Vagina (tissue), 2 donors: Measurements from ENCODE around the gene SYDE2.

Experiments
- POLR2A ChIP-seq, 2 donors: fragments of 450-650 bp; IDR thresholded peaks; one replicate each; pipeline ENCODE4 v1.6.1; 2017; ENCODE audit warnings: antibody characterized with exemption in 2 of 2, mild to moderate bottlenecking in 2 of 2, moderate library complexity in 2 of 2
- POLR2AphosphoS5 ChIP-seq, 2 donors: sonication (generic); formaldehyde crosslinking; IDR thresholded peaks; one replicate each; pipeline ENCODE4 v1.9.0; 2017; ENCODE audit warnings: antibody characterized with exemption in 2 of 2, mild to moderate bottlenecking in 2 of 2, low read depth in 1 of 2; ENCODE audit not compliant: insufficient read depth in 1 of 2

DNA sequence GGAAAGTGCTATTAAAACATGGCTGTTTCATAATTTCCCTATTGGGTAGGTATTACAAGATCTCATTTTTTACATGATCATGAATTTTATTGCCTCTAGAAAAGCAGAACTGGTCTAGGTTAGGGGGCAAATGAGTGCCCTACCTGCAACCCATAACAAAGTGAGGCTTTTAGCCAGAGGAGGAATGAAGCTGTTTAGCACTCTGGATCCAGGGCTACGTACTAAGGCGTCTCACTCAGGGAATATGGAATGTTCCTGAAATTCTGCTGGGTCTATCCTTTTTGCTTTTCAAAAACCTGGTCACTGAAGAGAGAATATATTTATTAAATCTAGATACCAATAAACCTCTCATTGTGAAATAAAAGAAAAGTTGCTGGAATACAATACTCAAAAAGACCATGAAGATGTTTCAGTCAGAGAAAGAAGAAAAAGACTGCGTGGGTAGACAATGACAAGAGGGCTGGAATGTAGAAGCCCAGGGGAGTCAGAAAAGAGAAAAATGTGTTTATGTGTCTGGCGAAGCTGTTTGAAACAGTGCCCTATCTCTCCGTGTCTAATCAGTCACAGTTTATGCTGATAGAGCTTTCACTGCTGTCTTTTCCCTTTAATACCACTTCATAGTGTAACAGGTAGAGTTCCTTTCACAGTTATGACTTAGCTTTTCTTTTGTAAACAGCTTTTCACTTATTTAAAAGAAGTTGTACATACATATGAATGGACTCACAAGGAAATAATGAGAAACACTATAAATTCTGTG lies 25.0 kb upstream of the SYDE2 start:
- TF ChIP-seq POLR2A (IDR thresholded peaks at IDR 0.05), result no peak
- TF ChIP-seq POLR2AphosphoS5 (IDR thresholded peaks at IDR 0.05; ENCODE audit: insufficient read depth in 1 of 2, low read depth in 1 of 2), result no peak
